GM23338 (cell line): Measurements from ENCODE around the gene FNDC3B. TPM values are rescaled to one million over a fixed set of nuclear protein-coding genes. Genes with fewer than 3 reads are reported as not detected.

Source experiments
- ATAC-seq: fragments of 200-7000 bp; cut with Tn5 transposase; 3 replicates; pipeline ENCODE4 v1.9.1; 2020
- DNase-seq: peaks from one replicate; pipeline ENCODE4 v3.0.0-alpha.2; 2015; ENCODE audit warnings: low spot score
- H2AFZ ChIP-seq: fragments of 200-600 bp; sonication (generic); 2 replicates; pipeline ENCODE4 v1.8.0; 2016; ENCODE audit warnings: antibody characterized with exemption, mild to moderate bottlenecking, moderate library complexity
- H3F3A ChIP-seq: fragments of 200-600 bp; sonication (generic); replicated peaks from 2 replicates; pipeline ENCODE4 v1.8.0; 2017; ENCODE audit warnings: antibody characterized with exemption, mixed run types, low read depth
- H3K27ac ChIP-seq: fragments of 200-600 bp; sonication (generic); 2 replicates; pipeline ENCODE4 v1.6.1; 2016; ENCODE audit warnings: low read depth
- H3K27me3 ChIP-seq: fragments of 200-600 bp; sonication (generic); 2 replicates; pipeline ENCODE4 v1.8.0; 2016; ENCODE audit warnings: mild to moderate bottlenecking, mixed run types, moderate library complexity; ENCODE audit not compliant: insufficient read depth
- H3K36me3 ChIP-seq: fragments of 200-600 bp; sonication (generic); 2 replicates; pipeline ENCODE4 v1.8.0; 2016; ENCODE audit warnings: mild to moderate bottlenecking; ENCODE audit not compliant: insufficient read depth
- H3K4me1 ChIP-seq: fragments of 200-600 bp; sonication (generic); 2 replicates; pipeline ENCODE4 v1.8.0; 2016; ENCODE audit warnings: mild to moderate bottlenecking, moderate library complexity; ENCODE audit not compliant: insufficient read depth
- H3K4me2 ChIP-seq: fragments of 200-600 bp; sonication (generic); 2 replicates; pipeline ENCODE4 v1.7.1; 2017; ENCODE audit warnings: mixed run types
- H3K4me3 ChIP-seq: fragments of 200-600 bp; sonication (generic); 2 replicates; pipeline ENCODE4 v1.6.1; 2016; ENCODE audit warnings: mixed run types
- H3K79me2 ChIP-seq: fragments of 200-600 bp; sonication (generic); replicated peaks from 2 replicates; pipeline ENCODE4 v1.8.0; 2017; ENCODE audit warnings: mild to moderate bottlenecking; ENCODE audit not compliant: insufficient read depth
- H3K9me2 ChIP-seq: fragments of 200-600 bp; sonication (generic); 2 replicates; pipeline ENCODE4 v1.8.0; 2017; ENCODE audit not compliant: insufficient read depth
- H4K20me1 ChIP-seq: fragments of 200-600 bp; sonication (generic); replicated peaks from 2 replicates; pipeline ENCODE4 v1.8.0; 2017; ENCODE audit warnings: mild to moderate bottlenecking; ENCODE audit not compliant: insufficient read depth
- H3K27ac Mint-ChIP-seq: 2 replicates; pipeline ENCODE4 v1.8.0; 2020; ENCODE audit warnings: inconsistent platforms, mild to moderate bottlenecking, moderate library complexity, mixed read lengths
- H3K27me3 Mint-ChIP-seq: 3 replicates; pipeline ENCODE4 v1.8.0; 2022; ENCODE audit warnings: low read depth, mild to moderate bottlenecking, moderate library complexity, mixed read lengths, inconsistent platforms; ENCODE audit not compliant: insufficient read depth, poor library complexity
- H3K36me3 Mint-ChIP-seq: 3 replicates; pipeline ENCODE4 v1.8.0; 2021; ENCODE audit warnings: low read depth, mild to moderate bottlenecking, inconsistent platforms, moderate library complexity, mixed read lengths
- H3K4me1 Mint-ChIP-seq: 3 replicates; pipeline ENCODE4 v1.8.0; 2020; ENCODE audit warnings: mild to moderate bottlenecking, inconsistent platforms, mixed read lengths
- H3K4me3 Mint-ChIP-seq: 3 replicates; pipeline ENCODE4 v1.8.0; 2021; ENCODE audit warnings: moderate library complexity, mild to moderate bottlenecking, inconsistent platforms, mixed read lengths
- H3K9me3 Mint-ChIP-seq: 3 replicates; pipeline ENCODE4 v1.8.0; 2020; ENCODE audit warnings: moderate library complexity, mild to moderate bottlenecking, inconsistent platforms, mixed read lengths
- CREB1 ChIP-seq: fragments of 250-450 bp; sonication (Bioruptor Pico); IDR thresholded peaks from 2 replicates; pipeline ENCODE4 v1.5.0; 2020; ENCODE audit warnings: low read depth, mild to moderate bottlenecking, moderate library complexity
- EZH2 ChIP-seq: fragments of 200-600 bp; sonication (generic); IDR thresholded peaks from one replicate; pipeline ENCODE4 v1.8.0; 2017; ENCODE audit warnings: antibody characterized with exemption, mild to moderate bottlenecking, low read depth; ENCODE audit not compliant: unreplicated experiment
- EZH2phosphoT487 ChIP-seq: fragments of 200-600 bp; sonication (generic); IDR thresholded peaks from one replicate; pipeline ENCODE4 v1.8.1; 2018; ENCODE audit warnings: antibody characterized with exemption; ENCODE audit not compliant: unreplicated experiment
- NANOG ChIP-seq: IDR thresholded peaks from 2 replicates; pipeline ENCODE4 v1.6.1; 2016; ENCODE audit warnings: antibody characterized with exemption, borderline replicate concordance
- POLR2AphosphoS5 ChIP-seq: IDR thresholded peaks from 2 replicates; pipeline ENCODE4 v1.6.1; 2016; ENCODE audit warnings: antibody characterized with exemption, low read depth
- STAT1 ChIP-seq: IDR thresholded peaks from one replicate; pipeline ENCODE4 v1.6.1; 2016; ENCODE audit warnings: antibody characterized with exemption; ENCODE audit not compliant: unreplicated experiment
- ZNF114 ChIP-seq: fragments of 250-450 bp; sonication (Bioruptor Pico); IDR thresholded peaks from 2 replicates; pipeline ENCODE4 v1.5.0; 2020; ENCODE audit warnings: mild to moderate bottlenecking, moderate library complexity
- ZNF331 ChIP-seq: fragments of 250-450 bp; sonication (Bioruptor Pico); IDR thresholded peaks from 2 replicates; pipeline ENCODE4 v1.5.0; 2020; ENCODE audit warnings: low read depth, mild to moderate bottlenecking, moderate library complexity
- polyA plus RNA-seq: library from polyadenylated mRNA; unstranded; fragments of >200 nt; fragmentation: Nextera tagmentation; extraction: Ambion mirVana; gene quantifications from 2 replicates; pipeline ENCODE4 v1.2.1, GENCODE V29; 2016
- total RNA-seq: library from RNA; depleted of rRNA; stranded (reverse); fragments of >200 nt; shearing (Covaris generic); gene quantifications from 2 replicates; pipeline ENCODE4 v1.2.3, GENCODE V29; 2014
- TF ChIP-seq, protein P1 (sequence below): IDR thresholded peaks from 2 replicates; pipeline ENCODE4 v1.6.1; 2016; ENCODE audit warnings: antibody characterized with exemption
- TF ChIP-seq, protein P2 (sequence below): IDR thresholded peaks from one replicate; pipeline ENCODE4 v1.6.1; 2018; ENCODE audit warnings: antibody characterized with exemption; ENCODE audit not compliant: unreplicated experiment
- TF ChIP-seq, protein P3 (sequence below), 2 experiments: fragments of 200-600 bp in 1 of 2; sonication (generic) in 1 of 2; conservative IDR thresholded peaks; 2 replicates each; pipeline versions ENCODE4 v1.5.1 to v1.6.1; 2016 to 2017; ENCODE audit warnings: antibody characterized with exemption in 2 of 2, low read depth in 2 of 2, mild to moderate bottlenecking in 2 of 2, moderate library complexity in 1 of 2

The FNDC3B gene
- total and polyA plus RNA-seq, 2 experiments from 2014 or later, result 19.1 to 55.4 TPM

DNA sequence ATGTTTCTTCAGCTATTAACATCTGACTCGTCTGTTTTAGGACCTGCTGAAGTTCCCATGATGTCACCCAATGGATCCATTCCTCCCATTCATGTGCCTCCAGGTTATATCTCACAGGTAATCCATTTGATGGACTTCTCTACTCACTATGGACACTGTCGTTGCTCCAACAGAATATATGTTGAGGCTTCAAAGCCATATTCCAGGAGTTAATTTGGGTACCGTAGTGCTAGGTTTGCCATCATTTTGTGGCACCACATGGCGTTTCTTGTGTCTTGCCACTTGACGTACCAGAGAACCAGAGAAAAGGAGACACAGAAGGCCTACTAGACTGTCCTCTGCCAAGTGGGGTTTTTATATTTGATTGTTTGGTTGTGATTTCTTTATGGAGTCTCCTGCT, 187.5 kb downstream of the FNDC3B start:
- Histone ChIP-seq H3K4me3 (no peak overlapping the region), H3F3A (no peaks in the 10 kb centered on the region), H3K4me2 (no peak overlapping the region), H3K9me2 (no peaks in the 10 kb centered on the region), H3K36me3 (no peaks in the 10 kb centered on the region), H3K27me3 (no peaks in the 10 kb centered on the region), H4K20me1 (0 out of 2 replicates have a peak, but pooled peaks cover 4% of the 10 kb centered on the region), H3K79me2 (peaks cover 57% of the 10 kb centered on the region), H3K4me1 (peaks cover 42% of the 10 kb centered on the region), H2AFZ (no peak overlapping the region), H3K27ac (no peak overlapping the region)
- no peaks in the 10 kb centered on the region for H3K9me3 Mint-ChIP-seq
- TF ChIP-seq ZNF114 (no peak), CREB1 (CRISPR knock-in tag) (no peak), EZH2phosphoT487 (no peak), NANOG (no peak), ZNF331 (CRISPR knock-in tag) (no peak), EZH2 (no peak), POLR2AphosphoS5 (no peak)
- TF ChIP-seq, protein P1, sequence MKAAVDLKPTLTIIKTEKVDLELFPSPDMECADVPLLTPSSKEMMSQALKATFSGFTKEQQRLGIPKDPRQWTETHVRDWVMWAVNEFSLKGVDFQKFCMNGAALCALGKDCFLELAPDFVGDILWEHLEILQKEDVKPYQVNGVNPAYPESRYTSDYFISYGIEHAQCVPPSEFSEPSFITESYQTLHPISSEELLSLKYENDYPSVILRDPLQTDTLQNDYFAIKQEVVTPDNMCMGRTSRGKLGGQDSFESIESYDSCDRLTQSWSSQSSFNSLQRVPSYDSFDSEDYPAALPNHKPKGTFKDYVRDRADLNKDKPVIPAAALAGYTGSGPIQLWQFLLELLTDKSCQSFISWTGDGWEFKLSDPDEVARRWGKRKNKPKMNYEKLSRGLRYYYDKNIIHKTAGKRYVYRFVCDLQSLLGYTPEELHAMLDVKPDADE, result no peak
- TF ChIP-seq, protein P2, sequence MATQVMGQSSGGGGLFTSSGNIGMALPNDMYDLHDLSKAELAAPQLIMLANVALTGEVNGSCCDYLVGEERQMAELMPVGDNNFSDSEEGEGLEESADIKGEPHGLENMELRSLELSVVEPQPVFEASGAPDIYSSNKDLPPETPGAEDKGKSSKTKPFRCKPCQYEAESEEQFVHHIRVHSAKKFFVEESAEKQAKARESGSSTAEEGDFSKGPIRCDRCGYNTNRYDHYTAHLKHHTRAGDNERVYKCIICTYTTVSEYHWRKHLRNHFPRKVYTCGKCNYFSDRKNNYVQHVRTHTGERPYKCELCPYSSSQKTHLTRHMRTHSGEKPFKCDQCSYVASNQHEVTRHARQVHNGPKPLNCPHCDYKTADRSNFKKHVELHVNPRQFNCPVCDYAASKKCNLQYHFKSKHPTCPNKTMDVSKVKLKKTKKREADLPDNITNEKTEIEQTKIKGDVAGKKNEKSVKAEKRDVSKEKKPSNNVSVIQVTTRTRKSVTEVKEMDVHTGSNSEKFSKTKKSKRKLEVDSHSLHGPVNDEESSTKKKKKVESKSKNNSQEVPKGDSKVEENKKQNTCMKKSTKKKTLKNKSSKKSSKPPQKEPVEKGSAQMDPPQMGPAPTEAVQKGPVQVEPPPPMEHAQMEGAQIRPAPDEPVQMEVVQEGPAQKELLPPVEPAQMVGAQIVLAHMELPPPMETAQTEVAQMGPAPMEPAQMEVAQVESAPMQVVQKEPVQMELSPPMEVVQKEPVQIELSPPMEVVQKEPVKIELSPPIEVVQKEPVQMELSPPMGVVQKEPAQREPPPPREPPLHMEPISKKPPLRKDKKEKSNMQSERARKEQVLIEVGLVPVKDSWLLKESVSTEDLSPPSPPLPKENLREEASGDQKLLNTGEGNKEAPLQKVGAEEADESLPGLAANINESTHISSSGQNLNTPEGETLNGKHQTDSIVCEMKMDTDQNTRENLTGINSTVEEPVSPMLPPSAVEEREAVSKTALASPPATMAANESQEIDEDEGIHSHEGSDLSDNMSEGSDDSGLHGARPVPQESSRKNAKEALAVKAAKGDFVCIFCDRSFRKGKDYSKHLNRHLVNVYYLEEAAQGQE, result no peak
- no peak overlapping the region for H3K4me3 Mint-ChIP-seq
- peaks cover 39% of the 10 kb centered on the region for H3K4me1 Mint-ChIP-seq
- no peak overlapping the region for H3K27ac Mint-ChIP-seq
- DNase-seq (no peak), ATAC-seq (no peak)
- peaks cover 10% of the 10 kb centered on the region; the same call in 2 of the 3 replicates for H3K36me3 Mint-ChIP-seq
- peaks cover 1% of the 10 kb centered on the region for H3K27me3 Mint-ChIP-seq

DNA sequence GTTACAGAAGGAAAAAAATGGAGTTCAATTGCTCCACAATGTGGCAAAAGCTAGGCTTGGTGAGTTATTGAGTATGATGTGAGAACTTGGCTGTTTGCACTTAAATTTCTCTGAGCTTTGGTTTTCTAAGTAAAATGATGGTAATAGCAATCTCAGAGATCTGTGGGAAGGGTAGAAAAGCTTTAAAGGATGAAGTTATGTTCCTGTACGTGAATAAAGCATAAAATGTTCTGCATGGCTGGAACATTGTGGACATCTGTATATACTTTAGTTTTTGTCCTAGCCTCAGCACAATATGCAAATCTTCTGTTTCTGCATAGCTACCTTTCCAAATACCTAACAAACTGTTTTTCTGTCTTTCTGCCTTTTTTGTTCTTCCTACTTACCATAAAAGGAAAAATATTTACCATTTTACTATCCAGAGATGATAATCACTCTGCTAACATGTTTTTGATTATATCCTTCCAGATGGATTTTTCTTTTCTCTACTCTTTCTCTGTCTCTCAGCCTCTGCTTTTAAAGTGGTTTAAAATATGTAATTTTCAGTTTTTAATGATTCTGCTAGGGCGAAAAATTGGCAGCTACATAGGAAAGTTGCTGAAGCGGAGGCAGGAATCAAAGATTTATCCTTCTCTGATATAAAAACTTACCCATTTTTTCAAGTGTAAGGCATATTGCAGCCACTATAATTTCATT, 188.1 kb downstream of the FNDC3B start:
- peaks cover 10% of the 10 kb centered on the region; the same call in 2 of the 3 replicates for H3K36me3 Mint-ChIP-seq
- H2AFZ ChIP-seq, result no peak overlapping the region
- peaks cover 1% of the 10 kb centered on the region for H3K27me3 Mint-ChIP-seq
- peaks cover 35% of the 10 kb centered on the region for H3K4me1 Mint-ChIP-seq
- peak overlapping the region; percentile 78 for H3K27ac Mint-ChIP-seq
- peaks cover 51% of the 10 kb centered on the region for H3K79me2 ChIP-seq
- H4K20me1 ChIP-seq, result 0 out of 2 replicates have a peak, but pooled peaks cover 2% of the 10 kb centered on the region
- no peaks in the 10 kb centered on the region for H3K9me3 Mint-ChIP-seq
- ATAC-seq (no peak), DNase-seq (no peak)
- no peaks in the 10 kb centered on the region for H3K27me3 ChIP-seq
- H3K4me3 Mint-ChIP-seq, result no peak overlapping the region
- no peaks in the 10 kb centered on the region for H3K36me3 ChIP-seq
- peaks cover 36% of the 10 kb centered on the region for H3K4me1 ChIP-seq
- TF ChIP-seq CREB1 (CRISPR knock-in tag) (no peak), POLR2AphosphoS5 (no peak), STAT1 (no peak)
- TF ChIP-seq, protein P3, sequence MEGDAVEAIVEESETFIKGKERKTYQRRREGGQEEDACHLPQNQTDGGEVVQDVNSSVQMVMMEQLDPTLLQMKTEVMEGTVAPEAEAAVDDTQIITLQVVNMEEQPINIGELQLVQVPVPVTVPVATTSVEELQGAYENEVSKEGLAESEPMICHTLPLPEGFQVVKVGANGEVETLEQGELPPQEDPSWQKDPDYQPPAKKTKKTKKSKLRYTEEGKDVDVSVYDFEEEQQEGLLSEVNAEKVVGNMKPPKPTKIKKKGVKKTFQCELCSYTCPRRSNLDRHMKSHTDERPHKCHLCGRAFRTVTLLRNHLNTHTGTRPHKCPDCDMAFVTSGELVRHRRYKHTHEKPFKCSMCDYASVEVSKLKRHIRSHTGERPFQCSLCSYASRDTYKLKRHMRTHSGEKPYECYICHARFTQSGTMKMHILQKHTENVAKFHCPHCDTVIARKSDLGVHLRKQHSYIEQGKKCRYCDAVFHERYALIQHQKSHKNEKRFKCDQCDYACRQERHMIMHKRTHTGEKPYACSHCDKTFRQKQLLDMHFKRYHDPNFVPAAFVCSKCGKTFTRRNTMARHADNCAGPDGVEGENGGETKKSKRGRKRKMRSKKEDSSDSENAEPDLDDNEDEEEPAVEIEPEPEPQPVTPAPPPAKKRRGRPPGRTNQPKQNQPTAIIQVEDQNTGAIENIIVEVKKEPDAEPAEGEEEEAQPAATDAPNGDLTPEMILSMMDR (conservative IDR thresholded peaks at IDR 0.05; ENCODE audit: low read depth in 2 of 2), result no peak
- peak overlapping the region; percentile 1; the same call in 1 of the 2 replicates for H3K27ac ChIP-seq
- H3K9me2 ChIP-seq, result no peaks in the 10 kb centered on the region
- H3F3A ChIP-seq, result no peaks in the 10 kb centered on the region
- H3K4me3 ChIP-seq, result no peak overlapping the region
- H3K4me2 ChIP-seq, result peak overlapping the region; percentile 13; the same call in 1 of the 2 replicates
